ENCODE results near the gene SLC8B1.

SLC8B1 gene

GRCh38 chr12:113292547-113292946 lies 42.4 kb downstream of the SLC8B1 start:
- no peak for DNase-seq (ENCODE audit: low spot score)

GRCh38 chr12:113292091-113292490 lies 42.8 kb downstream of the SLC8B1 start:
- DNase-seq (ENCODE audit: low spot score), result no peak

- no peak for DNase-seq (ENCODE audit: low spot score)
Measured at GRCh38 chr12:113291586-113291985, 43.3 kb downstream of the SLC8B1 start.

GRCh38 chr12:113290506-113290905 lies 44.4 kb downstream of the SLC8B1 start:
- DNase-seq (ENCODE audit: low spot score), result no peak

- DNase-seq (ENCODE audit: low spot score), result no peak
Measured at GRCh38 chr12:113289361-113289760, 45.5 kb downstream of the SLC8B1 start.

GRCh38 chr12:113287899-113288282 lies 47.0 kb downstream of the SLC8B1 start:
- DNase-seq (ENCODE audit: low spot score), result no peak

GRCh38 chr12:113287146-113287898 lies 47.6 kb downstream of the SLC8B1 start:
- DNase-seq (ENCODE audit: low spot score), result no peak

- DNase-seq (ENCODE audit: low spot score), result no peak
Measured at GRCh38 chr12:113286712-113287111, 48.2 kb downstream of the SLC8B1 start.

GRCh38 chr12:113285679-113286610 lies 49.0 kb downstream of the SLC8B1 start:
- no peak for DNase-seq (ENCODE audit: low spot score)

- no peak for DNase-seq (ENCODE audit: low spot score)
Measured at GRCh38 chr12:113284751-113285150, 50.2 kb downstream of the SLC8B1 start.

- DNase-seq (ENCODE audit: low spot score), result no peak
Measured at GRCh38 chr12:113278633-113279032, 56.3 kb downstream of the SLC8B1 start.

GRCh38 chr12:113278141-113278540 lies 56.8 kb downstream of the SLC8B1 start:
- no peak for DNase-seq (ENCODE audit: low spot score)

GRCh38 chr12:113277511-113277910 lies 57.4 kb downstream of the SLC8B1 start:
- no peak for DNase-seq (ENCODE audit: low spot score)

GRCh38 chr12:113276946-113277500 lies 57.9 kb downstream of the SLC8B1 start:
- no peak for DNase-seq (ENCODE audit: low spot score)

- DNase-seq (ENCODE audit: low spot score), result no peak
Measured at GRCh38 chr12:113276306-113276705, 58.6 kb downstream of the SLC8B1 start.

GRCh38 chr12:113274848-113275247 lies 60.1 kb downstream of the SLC8B1 start:
- no peak for DNase-seq (ENCODE audit: low spot score)

GRCh38 chr12:113273053-113273725 lies 61.7 kb downstream of the SLC8B1 start:
- DNase-seq (ENCODE audit: low spot score), result no peak

- DNase-seq (ENCODE audit: low spot score), result no peak
Measured at GRCh38 chr12:113271853-113272561, 62.9 kb downstream of the SLC8B1 start.

GRCh38 chr12:113271466-113271852 lies 63.5 kb downstream of the SLC8B1 start:
- DNase-seq (ENCODE audit: low spot score), result no peak

GRCh38 chr12:113270709-113271009 lies 64.2 kb downstream of the SLC8B1 start:
- no peak for DNase-seq (ENCODE audit: low spot score)

- no peak for DNase-seq (ENCODE audit: low spot score)
Measured at GRCh38 chr12:113269257-113269943, 65.5 kb downstream of the SLC8B1 start.
